Measurements from ENCODE around the gene CHAD. TPM values are rescaled to one million over a fixed set of nuclear protein-coding genes. Genes with fewer than 3 reads are reported as not detected.

The CHAD gene
- total RNA-seq, 1 experiment from 2014 or later: not detected

DNA sequence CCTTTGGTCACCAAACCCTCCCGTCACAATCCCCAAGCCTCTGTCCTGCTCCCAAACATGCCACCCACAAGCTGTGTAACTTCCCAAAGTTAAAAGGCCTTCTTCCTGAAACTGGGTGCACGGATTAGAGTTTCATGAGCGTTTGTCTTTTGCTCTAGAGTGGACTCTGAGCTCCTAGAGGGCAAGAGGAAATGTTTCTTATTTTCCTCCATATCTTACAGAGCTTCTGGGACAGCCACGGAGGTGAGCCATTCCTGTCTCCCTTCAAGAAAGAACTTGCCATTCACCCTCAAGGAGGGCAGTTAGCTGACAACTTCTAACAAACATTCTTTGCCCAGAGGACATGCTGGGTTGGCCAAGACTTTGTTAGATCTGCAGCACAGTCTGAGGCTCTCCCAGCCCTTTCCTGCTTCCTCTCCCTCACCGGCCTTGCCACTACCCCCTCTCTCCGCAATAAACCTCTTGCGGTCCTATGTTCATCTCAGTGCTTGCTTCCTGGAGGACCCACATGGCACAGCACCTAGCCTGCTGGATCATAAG lies 37.0 kb upstream of the CHAD start:
- Histone ChIP-seq H3K4me1 (ENCODE audit: control insufficient read depth, insufficient read depth, low read length) (peaks cover 11% of the 10 kb centered on the region), H3K27ac (ENCODE audit: low read length) (no peak overlapping the region), H3K4me3 (ENCODE audit: low read depth in 2 of 2, low read length in 2 of 2) (no peak overlapping the region), H3K9me3 (ENCODE audit: control insufficient read depth, insufficient read depth, low read depth, low read length) (no peaks in the 10 kb centered on the region), H3K27me3 (ENCODE audit: control insufficient read depth, insufficient read depth, low read length) (no peaks in the 10 kb centered on the region), H3K36me3 (ENCODE audit: control insufficient read depth, insufficient read depth, low read length) (no peaks in the 10 kb centered on the region)
- in situ Hi-C loops (cut with HindIII; ENCODE audit: low pct_unique_long_range_greater_than_20kb, low sequenced_read_pairs): no loop called here
- TF ChIP-seq TCF7L2 (IDR thresholded peaks at IDR 0.05; ENCODE audit: low read depth, low read length): no peak
- TF ChIP-seq, protein P1, sequence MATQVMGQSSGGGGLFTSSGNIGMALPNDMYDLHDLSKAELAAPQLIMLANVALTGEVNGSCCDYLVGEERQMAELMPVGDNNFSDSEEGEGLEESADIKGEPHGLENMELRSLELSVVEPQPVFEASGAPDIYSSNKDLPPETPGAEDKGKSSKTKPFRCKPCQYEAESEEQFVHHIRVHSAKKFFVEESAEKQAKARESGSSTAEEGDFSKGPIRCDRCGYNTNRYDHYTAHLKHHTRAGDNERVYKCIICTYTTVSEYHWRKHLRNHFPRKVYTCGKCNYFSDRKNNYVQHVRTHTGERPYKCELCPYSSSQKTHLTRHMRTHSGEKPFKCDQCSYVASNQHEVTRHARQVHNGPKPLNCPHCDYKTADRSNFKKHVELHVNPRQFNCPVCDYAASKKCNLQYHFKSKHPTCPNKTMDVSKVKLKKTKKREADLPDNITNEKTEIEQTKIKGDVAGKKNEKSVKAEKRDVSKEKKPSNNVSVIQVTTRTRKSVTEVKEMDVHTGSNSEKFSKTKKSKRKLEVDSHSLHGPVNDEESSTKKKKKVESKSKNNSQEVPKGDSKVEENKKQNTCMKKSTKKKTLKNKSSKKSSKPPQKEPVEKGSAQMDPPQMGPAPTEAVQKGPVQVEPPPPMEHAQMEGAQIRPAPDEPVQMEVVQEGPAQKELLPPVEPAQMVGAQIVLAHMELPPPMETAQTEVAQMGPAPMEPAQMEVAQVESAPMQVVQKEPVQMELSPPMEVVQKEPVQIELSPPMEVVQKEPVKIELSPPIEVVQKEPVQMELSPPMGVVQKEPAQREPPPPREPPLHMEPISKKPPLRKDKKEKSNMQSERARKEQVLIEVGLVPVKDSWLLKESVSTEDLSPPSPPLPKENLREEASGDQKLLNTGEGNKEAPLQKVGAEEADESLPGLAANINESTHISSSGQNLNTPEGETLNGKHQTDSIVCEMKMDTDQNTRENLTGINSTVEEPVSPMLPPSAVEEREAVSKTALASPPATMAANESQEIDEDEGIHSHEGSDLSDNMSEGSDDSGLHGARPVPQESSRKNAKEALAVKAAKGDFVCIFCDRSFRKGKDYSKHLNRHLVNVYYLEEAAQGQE (IDR thresholded peaks at IDR 0.05; ENCODE audit: insufficient read depth in 1 of 2, low read depth in 2 of 2, low read length in 1 of 2): no peak
- no peak for TF ChIP-seq SIN3A (IDR thresholded peaks at IDR 0.05; ENCODE audit: borderline replicate concordance, insufficient read depth, low read depth, low read length)
- TF ChIP-seq POLR2AphosphoS5 (IDR thresholded peaks at IDR 0.05; ENCODE audit: low read depth, low read length): no peak
- TF ChIP-seq, protein P2, sequence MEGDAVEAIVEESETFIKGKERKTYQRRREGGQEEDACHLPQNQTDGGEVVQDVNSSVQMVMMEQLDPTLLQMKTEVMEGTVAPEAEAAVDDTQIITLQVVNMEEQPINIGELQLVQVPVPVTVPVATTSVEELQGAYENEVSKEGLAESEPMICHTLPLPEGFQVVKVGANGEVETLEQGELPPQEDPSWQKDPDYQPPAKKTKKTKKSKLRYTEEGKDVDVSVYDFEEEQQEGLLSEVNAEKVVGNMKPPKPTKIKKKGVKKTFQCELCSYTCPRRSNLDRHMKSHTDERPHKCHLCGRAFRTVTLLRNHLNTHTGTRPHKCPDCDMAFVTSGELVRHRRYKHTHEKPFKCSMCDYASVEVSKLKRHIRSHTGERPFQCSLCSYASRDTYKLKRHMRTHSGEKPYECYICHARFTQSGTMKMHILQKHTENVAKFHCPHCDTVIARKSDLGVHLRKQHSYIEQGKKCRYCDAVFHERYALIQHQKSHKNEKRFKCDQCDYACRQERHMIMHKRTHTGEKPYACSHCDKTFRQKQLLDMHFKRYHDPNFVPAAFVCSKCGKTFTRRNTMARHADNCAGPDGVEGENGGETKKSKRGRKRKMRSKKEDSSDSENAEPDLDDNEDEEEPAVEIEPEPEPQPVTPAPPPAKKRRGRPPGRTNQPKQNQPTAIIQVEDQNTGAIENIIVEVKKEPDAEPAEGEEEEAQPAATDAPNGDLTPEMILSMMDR (IDR thresholded peaks at IDR 0.05): no peak
- BruUV-seq (replicated peaks): no TSS peak
- ATAC-seq (no peak), DNase-seq (ENCODE audit: low read depth, low spot score) (no peak)
- intact Hi-C loops (cut with micrococcal nuclease; ENCODE audit: unreplicated experiment): no loop called here
- POLR2A ChIA-PET: interaction anchor here (0.7 kb wide), 1 partner anchor 435 kb away, joined by 5 read pairs; no protein-coding TSS in a partner anchor
- CTCF ChIA-PET: interaction anchor here (1.1 kb wide), 1 partner anchor 22 kb away, joined by 6 read pairs; no protein-coding TSS in a partner anchor

GRCh38 chr17:50502301-50502990 lies 33.8 kb upstream of the CHAD start:
- Histone ChIP-seq H3K4me3 (ENCODE audit: low read depth in 2 of 2, low read length in 2 of 2) (no peak overlapping the region), H3K9me3 (ENCODE audit: control insufficient read depth, insufficient read depth, low read depth, low read length) (no peaks in the 10 kb centered on the region), H3K27me3 (ENCODE audit: control insufficient read depth, insufficient read depth, low read length) (no peaks in the 10 kb centered on the region), H3K27ac (ENCODE audit: low read length) (no peak overlapping the region), H3K4me1 (ENCODE audit: control insufficient read depth, insufficient read depth, low read length) (no peaks in the 10 kb centered on the region), H3K36me3 (ENCODE audit: control insufficient read depth, insufficient read depth, low read length) (no peaks in the 10 kb centered on the region)
- TF ChIP-seq, protein P1 (IDR thresholded peaks at IDR 0.05; ENCODE audit: insufficient read depth in 1 of 2, low read depth in 2 of 2, low read length in 1 of 2): no peak
- TF ChIP-seq POLR2AphosphoS5 (IDR thresholded peaks at IDR 0.05; ENCODE audit: low read depth, low read length) (no peak), SIN3A (IDR thresholded peaks at IDR 0.05; ENCODE audit: borderline replicate concordance, insufficient read depth, low read depth, low read length) (no peak), TCF7L2 (IDR thresholded peaks at IDR 0.05; ENCODE audit: low read depth, low read length) (no peak)
- TF ChIP-seq, protein P2 (IDR thresholded peaks at IDR 0.05): no peak
- ATAC-seq: peak; percentile 26; the same call in 1 of the 2 replicates
- in situ Hi-C loops (cut with HindIII; ENCODE audit: low pct_unique_long_range_greater_than_20kb, low sequenced_read_pairs): no loop called here
- CTCF ChIA-PET: no interaction called here
- POLR2A ChIA-PET: no interaction called here
- DNase-seq (ENCODE audit: low read depth, low spot score): no peak
- intact Hi-C loops (cut with micrococcal nuclease; ENCODE audit: unreplicated experiment): no loop called here
- BruUV-seq (replicated peaks): no TSS peak

All from Panc1 (cell line).